ENCODE results near the gene RGS9. TPM values are rescaled to one million over a fixed set of nuclear protein-coding genes. Genes with fewer than 3 reads are reported as not detected.

RGS9 gene
- total RNA-seq, 4 donors from 2014 or later, result 1.2 to 4.4 (median 2.8) TPM

GRCh38 chr17:65261152-65261551 lies 124.0 kb downstream of the RGS9 start:
- H3K27me3 ChIP-seq, result no peaks in the 10 kb centered on the region
- no peak overlapping the region for H3K27ac ChIP-seq
- TF ChIP-seq CTCF (IDR thresholded peaks at IDR 0.05 in 4 of 5, conservative IDR thresholded peaks at IDR 0.05 in 1 of 5), result no peak
- no peak for TF ChIP-seq POLR2A (IDR thresholded peaks at IDR 0.05)
- H3K4me3 ChIP-seq, result no peak overlapping the region
- H3K9me3 ChIP-seq, result no peaks in the 10 kb centered on the region
- in situ Hi-C loops (cut with MboI; ENCODE audit: low sequenced_read_pairs in 4 of 4) (no loop called here), intact Hi-C loops (cut with DNase I; ENCODE audit: low total_unique reads) (no loop called here)
- DNase-seq (no peak), ATAC-seq (no peak)
- H3K4me1 ChIP-seq, result no peaks in the 10 kb centered on the region
- no peaks in the 10 kb centered on the region for H3K36me3 ChIP-seq

- no peaks in the 10 kb centered on the region for H3K27me3 ChIP-seq
- no peaks in the 10 kb centered on the region for H3K36me3 ChIP-seq
- H3K9me3 ChIP-seq, result no peaks in the 10 kb centered on the region
- in situ Hi-C loops (cut with MboI; ENCODE audit: low sequenced_read_pairs in 4 of 4), result no loop called here
- ATAC-seq (no peak), DNase-seq (no peak)
- no peaks in the 10 kb centered on the region for H3K4me1 ChIP-seq
- no peak overlapping the region for H3K27ac ChIP-seq
- no peak overlapping the region for H3K4me3 ChIP-seq
- TF ChIP-seq POLR2A (IDR thresholded peaks at IDR 0.05), result no peak
- no peak for TF ChIP-seq CTCF (IDR thresholded peaks at IDR 0.05 in 4 of 5, conservative IDR thresholded peaks at IDR 0.05 in 1 of 5)
- intact Hi-C loops (cut with DNase I; ENCODE audit: low total_unique reads), result no loop called here
Observed at GRCh38 chr17:65261682-65262636, 124.8 kb downstream of the RGS9 start.

- TF ChIP-seq POLR2A (IDR thresholded peaks at IDR 0.05) (no peak), CTCF (IDR thresholded peaks at IDR 0.05 in 4 of 5, conservative IDR thresholded peaks at IDR 0.05 in 1 of 5) (no peak)
- Histone ChIP-seq H3K4me3 (no peak overlapping the region), H3K36me3 (no peaks in the 10 kb centered on the region), H3K27ac (no peak overlapping the region), H3K27me3 (no peaks in the 10 kb centered on the region), H3K4me1 (no peaks in the 10 kb centered on the region), H3K9me3 (no peaks in the 10 kb centered on the region)
- intact Hi-C loops (cut with DNase I; ENCODE audit: low total_unique reads) (no loop called here), in situ Hi-C loops (cut with MboI; ENCODE audit: low sequenced_read_pairs in 4 of 4) (no loop called here)
- DNase-seq (no peak), ATAC-seq (no peak)
Observed at GRCh38 chr17:65265276-65265675, 128.1 kb downstream of the RGS9 start.

GRCh38 chr17:65268832-65269231 lies 131.7 kb downstream of the RGS9 start:
- in situ Hi-C loops (cut with MboI; ENCODE audit: low sequenced_read_pairs in 4 of 4), result no loop called here
- ATAC-seq (no peak), DNase-seq (no peak)
- TF ChIP-seq POLR2A (IDR thresholded peaks at IDR 0.05), result no peak
- no peak for TF ChIP-seq CTCF (IDR thresholded peaks at IDR 0.05 in 4 of 5, conservative IDR thresholded peaks at IDR 0.05 in 1 of 5)
- H3K9me3 ChIP-seq, result no peaks in the 10 kb centered on the region
- H3K27me3 ChIP-seq, result no peaks in the 10 kb centered on the region
- intact Hi-C loops (cut with DNase I; ENCODE audit: low total_unique reads), result no loop called here
- no peak overlapping the region for H3K27ac ChIP-seq
- no peaks in the 10 kb centered on the region for H3K4me1 ChIP-seq
- H3K4me3 ChIP-seq, result no peak overlapping the region
- H3K36me3 ChIP-seq, result no peaks in the 10 kb centered on the region

Measured in gastrocnemius medialis (tissue), 4 donors.